GM12878 (cell line): Measurements from ENCODE around the gene SNW1. TPM values are rescaled to one million over a fixed set of nuclear protein-coding genes. Genes with fewer than 3 reads are reported as not detected.

Source experiments
- GATAD2B ChIP-seq: fragments of 450-650 bp; conservative IDR thresholded peaks from 2 replicates; pipeline ENCODE4 v1.6.1; 2017; ENCODE audit warnings: low read depth, mild to moderate bottlenecking, moderate library complexity
- HDAC2 ChIP-seq: fragments of 200-600 bp; sonication (generic); IDR thresholded peaks from 2 replicates; pipeline ENCODE4 v1.6.1; 2017
- IKZF1 ChIP-seq: fragments of 450-650 bp; conservative IDR thresholded peaks from 2 replicates; pipeline ENCODE4 v1.6.1; 2017; ENCODE audit warnings: antibody characterized with exemption, mild to moderate bottlenecking
- PML ChIP-seq: IDR thresholded peaks from 2 replicates; pipeline ENCODE4 v1.6.1; 2012; ENCODE audit warnings: low read length, inconsistent platforms
- polyA plus RNA-seq, 11 experiments: library from polyadenylated mRNA; depleted of rRNA in 4 of 11; unstranded in 6 of 11; stranded (reverse) in 5 of 11; fragments of >200 nt; fragmentation: Nextera tagmentation in 4 of 11; fragmentation: Illumina TruSeq in 1 of 11; extraction: Ambion mirVana in 4 of 11; extraction: Trizol in 1 of 11; gene quantifications; 1 replicate in 1 of 11; 2 replicates in 10 of 11; pipeline versions ENCODE4 v1.2.1 to v1.2.3, GENCODE V29; 2011 to 2016; ENCODE audit warnings: inconsistent platforms in 2 of 11, missing spikeins in 2 of 11, low read depth in 1 of 11
- total RNA-seq, 4 experiments: library from RNA; depleted of rRNA in 3 of 4; stranded (reverse); fragments of >200 nt in 3 of 4; fragmentation: Illumina TruSeq in 1 of 4; extraction: Trizol in 1 of 4; gene quantifications; 2 replicates each; pipeline versions ENCODE4 v1.2.1 to v1.2.3, GENCODE V29; 2013 to 2021
- TF ChIP-seq, protein P1 (sequence below): IDR thresholded peaks from 2 replicates; pipeline ENCODE4 v1.6.1; 2012; ENCODE audit warnings: improper control_type of control experiment, low read depth, low read length; ENCODE audit not compliant: insufficient replicate concordance
- TF ChIP-seq, protein P2 (sequence below): fragments of 450-650 bp; IDR thresholded peaks from 2 replicates; pipeline ENCODE4 v1.6.1; 2017; ENCODE audit warnings: mild to moderate bottlenecking, low read depth, inconsistent platforms; ENCODE audit not compliant: poor library complexity, severe bottlenecking

SNW1 gene
- total and polyA plus RNA-seq, 10 of the 15 experiments (the other 5 are each of a cell fraction or from before 2014, with no cell fraction given) = 56.6 to 109 (median 75.7) TPM

DNA sequence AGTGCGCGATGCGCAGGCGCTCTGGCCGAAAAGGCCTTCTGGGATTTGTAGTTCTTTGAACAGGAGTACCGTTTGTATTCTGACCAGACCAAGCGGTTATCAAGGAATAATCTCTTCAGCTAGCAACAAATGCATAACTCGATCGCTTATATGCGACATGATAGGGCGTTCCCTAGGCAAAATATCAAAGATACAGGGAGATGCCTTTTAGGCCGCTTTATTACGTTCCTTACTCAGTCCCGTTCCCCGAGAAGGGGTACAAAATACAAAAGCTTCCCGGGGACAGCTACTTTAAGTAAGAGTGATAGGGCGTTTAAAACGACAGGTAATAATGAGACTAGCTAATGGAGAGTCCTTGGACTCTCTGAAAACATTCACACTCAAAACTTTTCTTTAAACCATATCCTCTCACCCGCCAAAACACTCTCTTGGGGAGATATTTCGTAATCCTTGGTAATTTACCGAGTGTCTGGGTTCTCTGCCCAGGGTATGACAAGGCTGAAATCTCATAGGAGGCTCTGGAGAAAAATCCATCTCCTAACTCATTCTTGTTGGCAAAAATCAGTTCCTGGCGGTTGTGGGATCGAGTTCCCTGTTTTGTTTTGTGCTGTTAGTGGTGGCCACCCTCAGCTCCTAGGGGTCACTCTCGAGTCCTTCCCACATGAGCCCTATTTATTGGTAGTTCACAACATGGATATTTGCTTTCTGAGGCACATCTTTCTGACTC, 412 bp upstream of the SNW1 start (continued):
- TF ChIP-seq PML (no peak), GATAD2B (no peak), IKZF1 (peak; percentile 84), HDAC2 (no peak)
- TF ChIP-seq, protein P1, sequence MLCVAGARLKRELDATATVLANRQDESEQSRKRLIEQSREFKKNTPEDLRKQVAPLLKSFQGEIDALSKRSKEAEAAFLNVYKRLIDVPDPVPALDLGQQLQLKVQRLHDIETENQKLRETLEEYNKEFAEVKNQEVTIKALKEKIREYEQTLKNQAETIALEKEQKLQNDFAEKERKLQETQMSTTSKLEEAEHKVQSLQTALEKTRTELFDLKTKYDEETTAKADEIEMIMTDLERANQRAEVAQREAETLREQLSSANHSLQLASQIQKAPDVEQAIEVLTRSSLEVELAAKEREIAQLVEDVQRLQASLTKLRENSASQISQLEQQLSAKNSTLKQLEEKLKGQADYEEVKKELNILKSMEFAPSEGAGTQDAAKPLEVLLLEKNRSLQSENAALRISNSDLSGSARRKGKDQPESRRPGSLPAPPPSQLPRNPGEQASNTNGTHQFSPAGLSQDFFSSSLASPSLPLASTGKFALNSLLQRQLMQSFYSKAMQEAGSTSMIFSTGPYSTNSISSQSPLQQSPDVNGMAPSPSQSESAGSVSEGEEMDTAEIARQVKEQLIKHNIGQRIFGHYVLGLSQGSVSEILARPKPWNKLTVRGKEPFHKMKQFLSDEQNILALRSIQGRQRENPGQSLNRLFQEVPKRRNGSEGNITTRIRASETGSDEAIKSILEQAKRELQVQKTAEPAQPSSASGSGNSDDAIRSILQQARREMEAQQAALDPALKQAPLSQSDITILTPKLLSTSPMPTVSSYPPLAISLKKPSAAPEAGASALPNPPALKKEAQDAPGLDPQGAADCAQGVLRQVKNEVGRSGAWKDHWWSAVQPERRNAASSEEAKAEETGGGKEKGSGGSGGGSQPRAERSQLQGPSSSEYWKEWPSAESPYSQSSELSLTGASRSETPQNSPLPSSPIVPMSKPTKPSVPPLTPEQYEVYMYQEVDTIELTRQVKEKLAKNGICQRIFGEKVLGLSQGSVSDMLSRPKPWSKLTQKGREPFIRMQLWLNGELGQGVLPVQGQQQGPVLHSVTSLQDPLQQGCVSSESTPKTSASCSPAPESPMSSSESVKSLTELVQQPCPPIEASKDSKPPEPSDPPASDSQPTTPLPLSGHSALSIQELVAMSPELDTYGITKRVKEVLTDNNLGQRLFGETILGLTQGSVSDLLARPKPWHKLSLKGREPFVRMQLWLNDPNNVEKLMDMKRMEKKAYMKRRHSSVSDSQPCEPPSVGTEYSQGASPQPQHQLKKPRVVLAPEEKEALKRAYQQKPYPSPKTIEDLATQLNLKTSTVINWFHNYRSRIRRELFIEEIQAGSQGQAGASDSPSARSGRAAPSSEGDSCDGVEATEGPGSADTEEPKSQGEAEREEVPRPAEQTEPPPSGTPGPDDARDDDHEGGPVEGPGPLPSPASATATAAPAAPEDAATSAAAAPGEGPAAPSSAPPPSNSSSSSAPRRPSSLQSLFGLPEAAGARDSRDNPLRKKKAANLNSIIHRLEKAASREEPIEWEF = no peak
- TF ChIP-seq, protein P2, sequence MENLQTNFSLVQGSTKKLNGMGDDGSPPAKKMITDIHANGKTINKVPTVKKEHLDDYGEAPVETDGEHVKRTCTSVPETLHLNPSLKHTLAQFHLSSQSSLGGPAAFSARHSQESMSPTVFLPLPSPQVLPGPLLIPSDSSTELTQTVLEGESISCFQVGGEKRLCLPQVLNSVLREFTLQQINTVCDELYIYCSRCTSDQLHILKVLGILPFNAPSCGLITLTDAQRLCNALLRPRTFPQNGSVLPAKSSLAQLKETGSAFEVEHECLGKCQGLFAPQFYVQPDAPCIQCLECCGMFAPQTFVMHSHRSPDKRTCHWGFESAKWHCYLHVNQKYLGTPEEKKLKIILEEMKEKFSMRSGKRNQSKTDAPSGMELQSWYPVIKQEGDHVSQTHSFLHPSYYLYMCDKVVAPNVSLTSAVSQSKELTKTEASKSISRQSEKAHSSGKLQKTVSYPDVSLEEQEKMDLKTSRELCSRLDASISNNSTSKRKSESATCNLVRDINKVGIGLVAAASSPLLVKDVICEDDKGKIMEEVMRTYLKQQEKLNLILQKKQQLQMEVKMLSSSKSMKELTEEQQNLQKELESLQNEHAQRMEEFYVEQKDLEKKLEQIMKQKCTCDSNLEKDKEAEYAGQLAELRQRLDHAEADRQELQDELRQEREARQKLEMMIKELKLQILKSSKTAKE = no peak
- TF ChIP-seq, all 136 proteins: peak for 9
